HEK293T (cell line): ENCODE data around the gene MAST2.

Experiments
- FOXM1 ChIP-seq: fragments of 450-650 bp; IDR thresholded peaks from 2 replicates; pipeline ENCODE4 v1.6.1; 2017; ENCODE audit warnings: mild to moderate bottlenecking, borderline replicate concordance
- L3MBTL2 ChIP-seq: fragments of 450-650 bp; conservative IDR thresholded peaks from 2 replicates; pipeline ENCODE4 v1.6.1; 2016; ENCODE audit warnings: mild to moderate bottlenecking
- NFRKB ChIP-seq: fragments of 450-650 bp; IDR thresholded peaks from 2 replicates; pipeline ENCODE4 v1.6.1; 2016; ENCODE audit warnings: mild to moderate bottlenecking, moderate library complexity

DNA sequence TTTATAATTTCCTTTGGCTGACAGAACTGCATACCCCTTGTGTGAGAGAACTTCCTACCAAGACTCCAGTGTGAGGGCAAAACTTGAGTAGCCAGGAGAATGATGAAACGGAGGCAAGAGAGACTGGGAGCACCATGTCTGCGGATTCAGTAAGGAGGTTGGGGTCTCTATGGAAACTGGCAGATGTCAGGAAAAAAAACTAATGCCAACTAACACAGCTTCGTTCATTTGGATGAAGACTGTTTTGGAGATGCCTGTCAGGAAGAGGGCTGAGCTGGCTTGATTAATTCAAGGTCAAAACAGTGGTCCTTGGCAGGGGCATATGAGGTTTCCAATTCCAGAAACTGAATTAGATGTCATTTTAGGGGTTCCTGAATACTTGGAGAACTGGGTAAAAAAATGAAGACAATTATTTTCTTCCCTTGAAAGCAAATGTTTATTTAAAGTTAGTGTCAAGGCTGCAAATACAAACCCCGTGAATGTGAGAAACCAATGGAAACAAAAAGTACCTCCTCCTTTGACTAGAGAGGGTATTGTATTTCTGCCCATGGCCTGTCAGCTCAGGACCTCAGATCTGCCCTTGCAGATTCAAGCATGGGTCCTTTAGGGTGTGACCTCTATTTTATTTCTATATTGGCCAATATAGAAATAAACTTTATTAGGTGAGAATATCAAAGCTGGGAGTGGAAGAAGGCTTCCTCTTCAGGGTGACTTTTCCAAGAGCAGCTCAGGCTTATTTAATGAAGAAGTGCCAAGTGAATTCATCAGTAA, 110.5 kb downstream of the MAST2 start:
- no peak for TF ChIP-seq NFRKB
- TF ChIP-seq L3MBTL2: no peak
- no peak for TF ChIP-seq FOXM1
